T-cell (primary cell): Measurements from ENCODE around the gene ZNF587B. TPM values are rescaled to one million over a fixed set of nuclear protein-coding genes. Genes with fewer than 3 reads are reported as not detected.
"Not testable (repeated sequence)": the region's sequence is repeated elsewhere in the genome, so short reads cannot be mapped to it uniquely, and the experiment has no call there.

Source experiments
- ATAC-seq, 4 experiments: fragments of 200-7000 bp in 3 of 4; fragments of 150-1000 bp in 1 of 4; cut with Tn5 transposase; replicated peaks in 1 of 4; 1 replicate in 3 of 4; 2 replicates in 1 of 4; pipeline ENCODE4 v1.10.0; 2021; ENCODE audit warnings: moderate library complexity in 3 of 4, mild to moderate bottlenecking in 2 of 4, moderate number of reproducible peaks in 1 of 4
- CTCF ChIA-PET, 2 donors: fragments of 300-600 bp; sonication (Branson Sonifier 250); formaldehyde crosslinking; loops; one replicate each; lab custom pipeline; 2022; ENCODE audit warnings: antibody characterized with exemption in 2 of 2; lab: Charles Lee
- POLR2A ChIA-PET, 2 donors: fragments of 300-600 bp; sonication (Branson Sonifier 250); formaldehyde crosslinking; loops; one replicate each; lab custom pipeline; 2022; ENCODE audit warnings: antibody characterized with exemption in 2 of 2; lab: Charles Lee
- DNase-seq, 35 experiments: peaks; one replicate each; pipeline versions ENCODE4 v3.0.0 to v3.0.0-alpha.2; 2013 to 2023
- H3K27ac ChIP-seq: one replicate; pipeline ENCODE4 v1.5.1; 2013; ENCODE audit warnings: low read length
- H3K27me3 ChIP-seq, 2 experiments: replicated peaks in 1 of 2; 1 replicate in 1 of 2; 2 replicates in 1 of 2; pipeline versions ENCODE4 v1.6.1 to v1.7.0; 2013; ENCODE audit warnings: low read length in 1 of 2, mixed read lengths in 1 of 2; ENCODE audit not compliant: control insufficient read depth in 2 of 2, insufficient read depth in 2 of 2; ENCODE audit errors: extremely low read depth in 1 of 2
- H3K36me3 ChIP-seq, 2 donors: 1 replicate in 1 of 2; 2 replicates in 1 of 2; pipeline versions ENCODE4 v1.6.1 to v1.7.0; 2013; ENCODE audit warnings: low read length in 1 of 2; ENCODE audit not compliant: control insufficient read depth in 2 of 2, insufficient read depth in 1 of 2; ENCODE audit errors: extremely low read depth in 1 of 2
- H3K4me1 ChIP-seq, 2 experiments: 1 replicate in 1 of 2; 2 replicates in 1 of 2; pipeline versions ENCODE4 v1.6.1 to v1.7.0; 2013; ENCODE audit warnings: low read length in 2 of 2, mixed read lengths in 1 of 2; ENCODE audit not compliant: insufficient read depth in 2 of 2, control insufficient read depth in 1 of 2; ENCODE audit errors: extremely low read depth in 1 of 2
- H3K4me3 ChIP-seq, 2 donors: 1 replicate in 1 of 2; 2 replicates in 1 of 2; pipeline versions ENCODE4 v1.5.1 to v1.7.0; 2013; ENCODE audit warnings: mild to moderate bottlenecking in 2 of 2, low read length in 1 of 2, moderate library complexity in 1 of 2; ENCODE audit not compliant: control insufficient read depth in 1 of 2; ENCODE audit errors: extremely low read depth in 1 of 2
- H3K9me3 ChIP-seq: 2 replicates; pipeline ENCODE4 v1.7.0; 2013
- H3K27ac Mint-ChIP-seq, 2 donors: one replicate each; pipeline ENCODE4 v1.8.0; 2020 to 2021; ENCODE audit warnings: mild to moderate bottlenecking in 2 of 2, mixed read lengths in 2 of 2
- H3K27me3 Mint-ChIP-seq, 2 donors: one replicate each; pipeline ENCODE4 v1.8.0; 2021 to 2022; ENCODE audit warnings: mixed read lengths in 2 of 2
- H3K36me3 Mint-ChIP-seq: one replicate; pipeline ENCODE4 v1.8.0; 2021; ENCODE audit warnings: mixed read lengths
- H3K4me1 Mint-ChIP-seq, 3 donors: one replicate each; pipeline ENCODE4 v1.8.0; 2020 to 2022; ENCODE audit warnings: mixed read lengths in 3 of 3, mild to moderate bottlenecking in 1 of 3
- H3K4me3 Mint-ChIP-seq, 3 donors: one replicate each; pipeline ENCODE4 v1.8.0; 2020 to 2022; ENCODE audit warnings: mild to moderate bottlenecking in 3 of 3, mixed read lengths in 3 of 3, moderate library complexity in 3 of 3
- H3K9me3 Mint-ChIP-seq, 3 donors: one replicate each; pipeline ENCODE4 v1.8.0; 2020 to 2022; ENCODE audit warnings: mixed read lengths in 3 of 3
- WGBS: methylation state at CpG from one replicate; pipeline ENCODE4 v1.1.5; 2013; ENCODE audit warnings: missing lambda C conversion rate; ENCODE audit not compliant: insufficient coverage; 5-methylcytosine and 5-hydroxymethylcytosine counted together
- total RNA-seq, 35 experiments: library from RNA in 6 of 35; stranded (reverse) in 6 of 35; fragments of 120-200 nt in 1 of 35; gene quantifications; one replicate each; pipeline versions ENCODE4 v1.2.1 to v1.2.4 and lab custom pipeline; 2013 to 2026

ZNF587B gene
- total RNA-seq, result 10 to 100 TPM; 16.5 to 27.7 (median 22.8) TPM
- total RNA-seq (2013), result 24.5 TPM
- total RNA-seq (lab: John Stamatoyannopoulos, UW), result 29.0 to 224 (median 63.2) reads per million in 29 experiments

DNA sequence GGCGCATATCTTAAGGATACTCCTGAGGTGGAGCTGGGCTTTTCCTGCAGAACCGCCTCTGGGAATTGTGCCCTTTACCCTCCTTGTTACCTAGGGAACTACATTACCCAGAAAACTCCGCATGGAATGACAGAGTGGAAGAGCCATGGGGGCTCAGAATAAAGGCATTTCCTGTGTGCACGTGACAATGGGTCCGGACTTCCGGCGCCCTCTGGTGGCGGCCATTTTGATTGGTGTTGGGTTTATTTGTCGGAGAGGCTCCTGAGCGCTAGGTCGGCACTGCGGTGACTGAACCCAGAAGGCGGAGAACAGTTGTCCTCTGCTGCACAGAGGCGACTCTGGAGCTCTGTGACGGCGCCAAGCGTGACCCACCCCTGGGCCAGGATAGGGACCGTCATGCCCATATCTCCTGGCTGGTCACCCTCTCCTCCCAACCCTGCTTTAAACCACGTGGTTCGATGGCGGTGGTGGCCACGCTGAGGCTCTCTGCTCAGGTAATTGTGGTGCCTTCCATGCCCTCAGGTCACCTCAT is at the start of gene ZNF587B:
Gene ZNF587B (plus strand): TSS at position 229 of the 532 bp plus-strand sequence. CDS start 230 bp downstream, at position 459.
- peaks cover 4 to 8% of the 10 kb centered on the region in 2 donors for H3K36me3 ChIP-seq
- H3K27ac ChIP-seq, result no peak within 1 kb of the TSS
- H3K4me3 Mint-ChIP-seq, result no peak within 1 kb of the TSS
- no peaks in the 10 kb centered on the region for H3K27me3 Mint-ChIP-seq
- peaks cover 33% of the 10 kb centered on the region for H3K36me3 Mint-ChIP-seq
- H3K27me3 ChIP-seq, result no peaks in the 10 kb centered on the region
- 88% methylated on average over 13 of the region's 22 CpGs for WGBS
- H3K9me3 Mint-ChIP-seq, result no peaks in the 10 kb centered on the region
- H3K27ac Mint-ChIP-seq, result no peak within 1 kb of the TSS
- ChIA-PET POLR2A (no interaction called here), CTCF (no interaction called here)
- ATAC-seq (peak in 2 of 4 experiments; percentile 33 to 66), DNase-seq (peak in 25 of 35 experiments; percentile 7 to 43 (median 22))
- H3K4me3 ChIP-seq, result no peak within 1 kb of the TSS
- H3K4me1 ChIP-seq, result peaks cover 0 to 4% of the 10 kb centered on the region in 2 experiments
- peaks cover 30 to 34% (median 31%) of the 10 kb centered on the region in 3 donors for H3K4me1 Mint-ChIP-seq
- H3K9me3 ChIP-seq, result no peaks in the 10 kb centered on the region

- H3K4me3 ChIP-seq, result peak overlapping the region in 1 of 2 donors; percentile 35
- peaks cover 18 to 36% (median 34%) of the 10 kb centered on the region in 3 donors for H3K9me3 Mint-ChIP-seq
- H3K27me3 Mint-ChIP-seq, result no peaks in the 10 kb centered on the region
- no peaks in the 10 kb centered on the region for H3K27me3 ChIP-seq
- H3K4me3 Mint-ChIP-seq, result no peak overlapping the region
- WGBS, result 97% methylated on average over 38 of the region's 38 CpGs
- no peak overlapping the region for H3K27ac ChIP-seq
- H3K4me1 ChIP-seq, result no peaks in the 10 kb centered on the region
- H3K36me3 ChIP-seq, result peaks cover 6 to 8% of the 10 kb centered on the region in 2 donors
- ChIA-PET POLR2A (no interaction called here), CTCF (no interaction called here)
- peaks cover 10% of the 10 kb centered on the region for H3K9me3 ChIP-seq
- ATAC-seq (no peak), DNase-seq (no peak)
- no peak overlapping the region for H3K27ac Mint-ChIP-seq
- peaks cover 0 to 4% (median 3%) of the 10 kb centered on the region in 3 donors for H3K4me1 Mint-ChIP-seq
- H3K36me3 Mint-ChIP-seq, result peaks cover 67% of the 10 kb centered on the region
These were observed 43.8 kb upstream of the ZNF587B start for GRCh38 chr19:57786286-57786685.

GRCh38 chr19:57786906-57787305 is 43.2 kb upstream of the ZNF587B start:
- WGBS, result 90% methylated on average over 4 of the region's 5 CpGs
- H3K9me3 ChIP-seq, result peaks cover 8% of the 10 kb centered on the region

DNA sequence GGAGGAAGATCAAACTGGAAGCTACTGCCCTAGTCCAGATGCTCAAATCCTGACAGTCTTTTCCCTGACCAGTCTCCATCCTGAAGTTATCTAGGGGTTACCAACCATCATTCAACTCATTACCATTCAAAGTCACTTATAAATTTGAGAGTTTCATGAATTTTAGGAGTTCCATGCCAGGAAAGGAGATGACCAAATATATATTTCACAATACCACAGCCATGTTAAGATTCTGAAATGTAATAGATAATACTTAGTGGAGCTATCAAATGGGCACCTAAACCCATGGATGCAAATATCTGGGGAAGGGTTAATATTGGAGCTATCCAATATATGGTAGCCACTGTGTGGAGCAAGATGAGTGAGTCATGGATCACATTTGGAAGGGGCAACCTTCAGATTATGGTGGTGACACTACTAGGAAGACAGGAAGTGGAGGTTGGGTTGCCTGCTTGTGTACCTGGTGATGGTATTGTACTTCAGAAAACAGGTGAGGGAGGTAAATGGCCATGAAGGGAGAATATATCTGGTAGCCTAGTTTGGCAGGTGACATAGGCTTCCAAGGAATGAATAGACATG is 41.9 kb upstream of the ZNF587B start:
- no peak overlapping the region for H3K27ac ChIP-seq
- DNase-seq, result no peak
- peaks cover 18 to 36% (median 35%) of the 10 kb centered on the region in 3 donors for H3K9me3 Mint-ChIP-seq
- peaks cover 6 to 14% of the 10 kb centered on the region in 2 donors for H3K36me3 ChIP-seq
- H3K36me3 Mint-ChIP-seq, result peaks cover 70% of the 10 kb centered on the region
- no peak overlapping the region for H3K4me3 ChIP-seq
- no peak overlapping the region for H3K4me3 Mint-ChIP-seq
- CTCF ChIA-PET, result no interaction called here
- H3K27me3 Mint-ChIP-seq, result no peaks in the 10 kb centered on the region
- H3K27ac Mint-ChIP-seq, result no peak overlapping the region
- POLR2A ChIA-PET, result no interaction called here
- H3K27me3 ChIP-seq, result no peaks in the 10 kb centered on the region
- ATAC-seq, result no peak
- peaks cover 8% of the 10 kb centered on the region for H3K9me3 ChIP-seq
- peaks cover 0 to 4% (median 3%) of the 10 kb centered on the region in 3 donors for H3K4me1 Mint-ChIP-seq
- no peaks in the 10 kb centered on the region for H3K4me1 ChIP-seq

More at GRCh38 chr19:57786906-57787305, 43.2 kb upstream of the ZNF587B start:
- Histone ChIP-seq H3K4me3 (no peak overlapping the region), H3K27me3 (no peaks in the 10 kb centered on the region), H3K27ac (no peak overlapping the region), H3K4me1 (no peaks in the 10 kb centered on the region), H3K36me3 (peaks cover 6 to 9% of the 10 kb centered on the region in 2 donors)
- no peak overlapping the region for H3K27ac Mint-ChIP-seq
- no peak overlapping the region for H3K4me3 Mint-ChIP-seq
- H3K36me3 Mint-ChIP-seq, result peaks cover 69% of the 10 kb centered on the region
- H3K27me3 Mint-ChIP-seq, result no peaks in the 10 kb centered on the region
- ATAC-seq, result no peak
- peaks cover 18 to 35% (median 33%) of the 10 kb centered on the region in 3 donors for H3K9me3 Mint-ChIP-seq
- no peak for DNase-seq
- CTCF ChIA-PET, result no interaction called here
- peaks cover 0 to 4% (median 3%) of the 10 kb centered on the region in 3 donors for H3K4me1 Mint-ChIP-seq
- POLR2A ChIA-PET, result no interaction called here

DNA sequence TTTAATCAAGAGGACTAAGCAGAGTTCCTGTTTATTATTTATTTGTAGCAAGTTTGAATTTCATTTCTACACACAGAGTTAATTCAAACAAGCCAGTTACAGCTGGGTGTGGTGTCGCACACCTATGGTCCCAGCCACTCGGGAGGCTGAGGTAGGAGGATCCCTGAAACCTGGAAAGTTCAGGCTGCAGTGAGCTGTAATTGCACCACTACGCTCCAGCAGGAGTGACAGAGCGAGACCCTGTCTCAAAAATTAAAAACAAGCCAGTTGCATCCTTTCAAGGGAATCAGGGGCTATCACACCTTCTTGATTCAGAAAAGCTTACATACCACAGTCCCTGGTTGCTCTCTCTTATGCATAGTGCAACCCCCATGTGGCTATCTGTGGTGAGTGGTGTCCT is 40.8 kb upstream of the ZNF587B start:
- peaks cover 8% of the 10 kb centered on the region for H3K9me3 ChIP-seq
- H3K4me1 ChIP-seq, result no peaks in the 10 kb centered on the region
- H3K4me3 ChIP-seq, result no peak overlapping the region
- peaks cover 6 to 14% of the 10 kb centered on the region in 2 donors for H3K36me3 ChIP-seq
- 90% methylated on average over 3 of the region's 4 CpGs for WGBS
- no peak for ATAC-seq
- Mint-ChIP-seq H3K9me3 (peaks cover 18 to 36% (median 35%) of the 10 kb centered on the region in 3 donors), H3K27me3 (no peaks in the 10 kb centered on the region), H3K36me3 (peaks cover 76% of the 10 kb centered on the region), H3K4me1 (peaks cover 0 to 4% (median 3%) of the 10 kb centered on the region in 3 donors), H3K27ac (no peak overlapping the region), H3K4me3 (no peak overlapping the region)
- no peak for DNase-seq
- no peaks in the 10 kb centered on the region for H3K27me3 ChIP-seq
- CTCF ChIA-PET, result no interaction called here
- H3K27ac ChIP-seq, result no peak overlapping the region
- POLR2A ChIA-PET, result no interaction called here

DNA sequence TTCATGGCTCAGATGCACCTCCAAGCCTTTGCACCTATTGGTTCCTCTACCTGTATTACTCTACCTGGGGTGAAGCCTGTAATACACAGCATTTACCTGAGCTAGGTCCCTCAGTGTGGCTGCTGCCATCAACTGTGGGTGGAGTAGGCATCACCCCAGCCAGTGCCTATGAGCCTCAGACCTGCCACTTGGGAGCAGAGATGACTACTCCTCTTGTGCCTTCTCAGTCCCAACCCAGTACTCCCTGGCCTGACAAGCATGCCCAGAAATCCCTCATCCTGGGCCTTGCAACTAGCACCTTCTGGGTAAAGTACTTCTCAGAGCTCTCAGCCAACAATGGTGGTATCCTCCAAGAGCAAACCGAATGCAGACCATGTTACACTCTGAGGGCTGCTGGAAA is 33.5 kb upstream of the ZNF587B start:
- H3K36me3 Mint-ChIP-seq, result peaks cover 59% of the 10 kb centered on the region
- peaks cover 0 to 12% (median 3%) of the 10 kb centered on the region in 3 donors for H3K9me3 Mint-ChIP-seq
- H3K27me3 ChIP-seq, H3K27me3 Mint-ChIP-seq, POLR2A ChIA-PET, H3K27ac Mint-ChIP-seq, H3K4me3 ChIP-seq, H3K27ac ChIP-seq, H3K4me3 Mint-ChIP-seq, H3K9me3 ChIP-seq, H3K4me1 ChIP-seq, DNase-seq, CTCF ChIA-PET, ATAC-seq: not testable (repeated sequence)
- H3K4me1 Mint-ChIP-seq, result peaks cover 3 to 12% (median 6%) of the 10 kb centered on the region in 3 donors
- no CpG with 5 or more reads among the region's 1 CpG for WGBS
- peaks cover 5 to 26% of the 10 kb centered on the region in 2 donors for H3K36me3 ChIP-seq
